Measurements from ENCODE around the gene MYO10. TPM values are rescaled to one million over a fixed set of nuclear protein-coding genes. Genes with fewer than 3 reads are reported as not detected.
"Not testable (repeated sequence)": the region's sequence is repeated elsewhere in the genome, so short reads cannot be mapped to it uniquely, and the experiment has no call there.

MYO10 gene
- total and polyA plus RNA-seq, 4 donors = 4.8 to 19.8 (median 11.5) TPM

- Histone ChIP-seq H3K4me1 (ENCODE audit: control insufficient read depth in 1 of 2, insufficient read depth in 2 of 2, low read length in 2 of 2) (no peaks in the 10 kb centered on the region), H3K4me3 (ENCODE audit: low read length in 2 of 2) (no peak overlapping the region), H3K36me3 (ENCODE audit: control insufficient read depth in 1 of 2, insufficient read depth in 2 of 2, low read length in 1 of 2) (no peaks in the 10 kb centered on the region), H3K27me3 (ENCODE audit: control insufficient read depth in 1 of 2, insufficient read depth in 2 of 2, low read length in 1 of 2) (no peaks in the 10 kb centered on the region), H3K27ac (ENCODE audit: low read depth in 1 of 2, low read length in 2 of 2) (no peak overlapping the region), H3K9me3 (ENCODE audit: control insufficient read depth, low read length) (no peaks in the 10 kb centered on the region)
- no peak for ATAC-seq (ENCODE audit: low FRiP score)
- 69 to 76% methylated on average over 7 of the region's 7 CpGs for WGBS, 2 donors
- intact Hi-C loops (cut with DNase I) = no loop called here
- DNase-seq = no peak
Observed at GRCh38 chr5:16722097-16722495, 214.0 kb downstream of the MYO10 start.

GRCh38 chr5:16721151-16722096 lies 214.7 kb downstream of the MYO10 start:
- no peaks in the 10 kb centered on the region for H3K36me3 ChIP-seq (ENCODE audit: control insufficient read depth in 1 of 2, insufficient read depth in 2 of 2, low read length in 1 of 2)
- H3K27me3 ChIP-seq (ENCODE audit: control insufficient read depth in 1 of 2, insufficient read depth in 2 of 2, low read length in 1 of 2) = no peaks in the 10 kb centered on the region
- WGBS, 2 donors = 46 to 60% methylated on average over 11 of the region's 11 CpGs
- H3K4me3 ChIP-seq (ENCODE audit: low read length in 2 of 2) = no peak overlapping the region
- intact Hi-C loops (cut with DNase I) = no loop called here
- no peaks in the 10 kb centered on the region for H3K4me1 ChIP-seq (ENCODE audit: control insufficient read depth in 1 of 2, insufficient read depth in 2 of 2, low read length in 2 of 2)
- ATAC-seq (ENCODE audit: low FRiP score) (no peak), DNase-seq (no peak)
- no peak overlapping the region for H3K27ac ChIP-seq (ENCODE audit: low read depth in 1 of 2, low read length in 2 of 2)
- H3K9me3 ChIP-seq (ENCODE audit: control insufficient read depth, low read length) = no peaks in the 10 kb centered on the region

- H3K9me3 ChIP-seq (ENCODE audit: control insufficient read depth, low read length); intact Hi-C loops (cut with DNase I); H3K27me3 ChIP-seq (ENCODE audit: control insufficient read depth in 1 of 2, insufficient read depth in 2 of 2, low read length in 1 of 2); H3K4me1 ChIP-seq (ENCODE audit: control insufficient read depth in 1 of 2, insufficient read depth in 2 of 2, low read length in 2 of 2); H3K27ac ChIP-seq (ENCODE audit: low read depth in 1 of 2, low read length in 2 of 2); H3K36me3 ChIP-seq (ENCODE audit: control insufficient read depth in 1 of 2, insufficient read depth in 2 of 2, low read length in 1 of 2); DNase-seq; H3K4me3 ChIP-seq (ENCODE audit: low read length in 2 of 2); ATAC-seq (ENCODE audit: low FRiP score): not testable (repeated sequence)
- 84 to 90% methylated on average over 18 to 21 of the region's 23 CpGs for WGBS, 2 donors
Observed at GRCh38 chr5:16718036-16718435, 218.1 kb downstream of the MYO10 start.

- Histone ChIP-seq H3K36me3 (ENCODE audit: control insufficient read depth in 1 of 2, insufficient read depth in 2 of 2, low read length in 1 of 2) (peaks cover 0 to 3% of the 10 kb centered on the region in 2 donors), H3K9me3 (ENCODE audit: control insufficient read depth, low read length) (no peaks in the 10 kb centered on the region), H3K27ac (ENCODE audit: low read depth in 1 of 2, low read length in 2 of 2) (no peak overlapping the region), H3K27me3 (ENCODE audit: control insufficient read depth in 1 of 2, insufficient read depth in 2 of 2, low read length in 1 of 2) (no peaks in the 10 kb centered on the region), H3K4me1 (ENCODE audit: control insufficient read depth in 1 of 2, insufficient read depth in 2 of 2, low read length in 2 of 2) (peaks cover 0 to 5% of the 10 kb centered on the region in 2 donors), H3K4me3 (ENCODE audit: low read length in 2 of 2) (no peak overlapping the region)
- intact Hi-C loops (cut with DNase I) = no loop called here
- no peak for DNase-seq
- peak; percentile 29 for ATAC-seq (ENCODE audit: low FRiP score)
- whole genome bisulfite sequencing, 2 donors = 5 to 8% methylated on average over 14 of the region's 14 CpGs
Observed at GRCh38 chr5:16713386-16713928, 222.6 kb downstream of the MYO10 start.

- Histone ChIP-seq H3K9me3 (ENCODE audit: control insufficient read depth, low read length) (no peaks in the 10 kb centered on the region), H3K4me1 (ENCODE audit: control insufficient read depth in 1 of 2, insufficient read depth in 2 of 2, low read length in 2 of 2) (peaks cover 0 to 5% of the 10 kb centered on the region in 2 donors), H3K4me3 (ENCODE audit: low read length in 2 of 2) (no peak overlapping the region), H3K27ac (ENCODE audit: low read depth in 1 of 2, low read length in 2 of 2) (no peak overlapping the region), H3K36me3 (ENCODE audit: control insufficient read depth in 1 of 2, insufficient read depth in 2 of 2, low read length in 1 of 2) (peaks cover 0 to 3% of the 10 kb centered on the region in 2 donors), H3K27me3 (ENCODE audit: control insufficient read depth in 1 of 2, insufficient read depth in 2 of 2, low read length in 1 of 2) (no peaks in the 10 kb centered on the region)
- ATAC-seq (ENCODE audit: low FRiP score) (no peak), DNase-seq (no peak)
- intact Hi-C loops (cut with DNase I) = no loop called here
- 5 to 6% methylated on average over 2 of the region's 2 CpGs for WGBS, 2 donors
Observed at GRCh38 chr5:16712620-16713019, 223.5 kb downstream of the MYO10 start.

- H3K4me1 ChIP-seq (ENCODE audit: control insufficient read depth in 1 of 2, insufficient read depth in 2 of 2, low read length in 2 of 2) = peaks cover 0 to 5% of the 10 kb centered on the region in 2 donors
- DNase-seq (no peak), ATAC-seq (ENCODE audit: low FRiP score) (no peak)
- H3K4me3 ChIP-seq (ENCODE audit: low read length in 2 of 2) = no peak overlapping the region
- H3K27me3 ChIP-seq (ENCODE audit: control insufficient read depth in 1 of 2, insufficient read depth in 2 of 2, low read length in 1 of 2) = no peaks in the 10 kb centered on the region
- peaks cover 0 to 3% of the 10 kb centered on the region in 2 donors for H3K36me3 ChIP-seq (ENCODE audit: control insufficient read depth in 1 of 2, insufficient read depth in 2 of 2, low read length in 1 of 2)
- intact Hi-C loops (cut with DNase I) = no loop called here
- no peaks in the 10 kb centered on the region for H3K9me3 ChIP-seq (ENCODE audit: control insufficient read depth, low read length)
- H3K27ac ChIP-seq (ENCODE audit: low read depth in 1 of 2, low read length in 2 of 2) = no peak overlapping the region
- WGBS, 2 donors = 26 to 29% methylated on average over 1 of the region's 1 CpG
Observed at GRCh38 chr5:16712178-16712577, 223.9 kb downstream of the MYO10 start.

- no peaks in the 10 kb centered on the region for H3K9me3 ChIP-seq (ENCODE audit: control insufficient read depth, low read length)
- ATAC-seq (ENCODE audit: low FRiP score) (no peak), DNase-seq (no peak)
- H3K4me1 ChIP-seq (ENCODE audit: control insufficient read depth in 1 of 2, insufficient read depth in 2 of 2, low read length in 2 of 2) = peaks cover 0 to 5% of the 10 kb centered on the region in 2 donors
- H3K4me3 ChIP-seq (ENCODE audit: low read length in 2 of 2) = no peak overlapping the region
- no peak overlapping the region for H3K27ac ChIP-seq (ENCODE audit: low read depth in 1 of 2, low read length in 2 of 2)
- no peaks in the 10 kb centered on the region for H3K27me3 ChIP-seq (ENCODE audit: control insufficient read depth in 1 of 2, insufficient read depth in 2 of 2, low read length in 1 of 2)
- intact Hi-C loops (cut with DNase I) = no loop called here
- 83 to 85% methylated on average over 8 of the region's 8 CpGs for WGBS, 2 donors
- peaks cover 0 to 3% of the 10 kb centered on the region in 2 donors for H3K36me3 ChIP-seq (ENCODE audit: control insufficient read depth in 1 of 2, insufficient read depth in 2 of 2, low read length in 1 of 2)
Observed at GRCh38 chr5:16709691-16710433, 226.2 kb downstream of the MYO10 start.

GRCh38 chr5:16707869-16708192 lies 228.3 kb downstream of the MYO10 start:
- Histone ChIP-seq H3K4me3 (ENCODE audit: low read length in 2 of 2) (no peak overlapping the region), H3K27ac (ENCODE audit: low read depth in 1 of 2, low read length in 2 of 2) (no peak overlapping the region), H3K9me3 (ENCODE audit: control insufficient read depth, low read length) (no peaks in the 10 kb centered on the region), H3K36me3 (ENCODE audit: control insufficient read depth in 1 of 2, insufficient read depth in 2 of 2, low read length in 1 of 2) (peaks cover 0 to 3% of the 10 kb centered on the region in 2 donors), H3K4me1 (ENCODE audit: control insufficient read depth in 1 of 2, insufficient read depth in 2 of 2, low read length in 2 of 2) (peaks cover 0 to 5% of the 10 kb centered on the region in 2 donors), H3K27me3 (ENCODE audit: control insufficient read depth in 1 of 2, insufficient read depth in 2 of 2, low read length in 1 of 2) (no peaks in the 10 kb centered on the region)
- DNase-seq (no peak), ATAC-seq (ENCODE audit: low FRiP score) (no peak)
- intact Hi-C loops (cut with DNase I) = no loop called here
- WGBS, 2 donors = 94 to 97% methylated on average over 3 of the region's 3 CpGs

All from aorta (tissue), 5 donors.